ENCODE measurements around the gene TOPBP1. TPM values are rescaled to one million over a fixed set of nuclear protein-coding genes. Genes with fewer than 3 reads are reported as not detected.
"Not testable (repeated sequence)": the region's sequence is repeated elsewhere in the genome, so short reads cannot be mapped to it uniquely, and the experiment has no call there.

Gene TOPBP1
- total RNA-seq, 1 donor from 2014 or later, result 10.4 TPM

GRCh38 chr3:133670525-133670995 lies 8.8 kb upstream of the TOPBP1 start:
- Histone ChIP-seq H3K4me1 (peaks cover 14% of the 10 kb centered on the region), H3K9me3 (replicated peaks) (no peaks in the 10 kb centered on the region), H3K27me3 (ENCODE audit: low read depth) (peaks cover 30% of the 10 kb centered on the region), H3K27ac (replicated peaks) (no peak overlapping the region), H3K36me3 (no peaks in the 10 kb centered on the region), H3K4me3 (no peak overlapping the region)
- TF ChIP-seq CTCF (IDR thresholded peaks at IDR 0.05; ENCODE audit: borderline replicate concordance), result no peak
- no peak for DNase-seq
- intact Hi-C loops (cut with micrococcal nuclease), result no loop called here

GRCh38 chr3:133669949-133670524 lies 8.3 kb upstream of the TOPBP1 start:
- Histone ChIP-seq H3K36me3 (no peaks in the 10 kb centered on the region), H3K27me3 (ENCODE audit: low read depth) (peaks cover 25% of the 10 kb centered on the region), H3K4me3 (no peak overlapping the region), H3K9me3 (replicated peaks) (no peaks in the 10 kb centered on the region), H3K27ac (replicated peaks) (no peak overlapping the region), H3K4me1 (peaks cover 14% of the 10 kb centered on the region)
- no peak for DNase-seq
- intact Hi-C loops (cut with micrococcal nuclease), result loop anchor here (10.0 kb wide), 1 partner anchor 135 kb away; the partner anchor contains the start of gene SRPRB
- TF ChIP-seq CTCF (IDR thresholded peaks at IDR 0.05; ENCODE audit: borderline replicate concordance), result no peak

DNA sequence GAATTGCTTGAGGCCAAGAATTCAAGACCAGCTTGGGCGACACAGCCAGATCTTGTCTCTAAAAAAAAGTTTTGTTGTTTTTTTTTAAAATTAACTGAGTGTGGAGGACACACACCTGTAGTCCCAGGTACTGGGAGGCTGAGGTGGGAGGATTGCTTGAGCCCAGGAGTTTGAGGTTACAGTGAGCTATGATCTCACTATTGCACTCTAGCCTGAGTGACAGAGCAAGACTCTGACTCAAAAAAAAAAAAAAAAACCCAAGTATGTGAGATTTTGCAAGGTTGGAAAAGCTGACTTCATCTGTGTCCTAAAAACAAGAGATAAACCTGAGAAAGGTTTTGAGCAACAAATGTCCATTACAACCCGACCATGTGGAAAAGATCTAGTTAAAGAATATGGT lies 5.4 kb upstream of the TOPBP1 start:
- Histone ChIP-seq H3K36me3 (no peaks in the 10 kb centered on the region), H3K9me3 (replicated peaks) (no peaks in the 10 kb centered on the region), H3K4me3 (no peak overlapping the region), H3K4me1 (peaks cover 13% of the 10 kb centered on the region), H3K27ac (replicated peaks) (no peak overlapping the region), H3K27me3 (ENCODE audit: low read depth) (no peaks in the 10 kb centered on the region)
- no peak for TF ChIP-seq CTCF (IDR thresholded peaks at IDR 0.05; ENCODE audit: borderline replicate concordance)
- no peak for DNase-seq
- intact Hi-C loops (cut with micrococcal nuclease), result loop anchor here (10.0 kb wide), 1 partner anchor 138 kb away; the partner anchor contains the start of gene SRPRB

- not testable (repeated sequence) for DNase-seq
- intact Hi-C loops (cut with micrococcal nuclease), result loop anchor here (10.0 kb wide), 1 partner anchor 140 kb away; the partner anchor contains the start of gene SRPRB
These were observed 3.4 kb upstream of the TOPBP1 start for GRCh38 chr3:133665188-133665587.

DNA sequence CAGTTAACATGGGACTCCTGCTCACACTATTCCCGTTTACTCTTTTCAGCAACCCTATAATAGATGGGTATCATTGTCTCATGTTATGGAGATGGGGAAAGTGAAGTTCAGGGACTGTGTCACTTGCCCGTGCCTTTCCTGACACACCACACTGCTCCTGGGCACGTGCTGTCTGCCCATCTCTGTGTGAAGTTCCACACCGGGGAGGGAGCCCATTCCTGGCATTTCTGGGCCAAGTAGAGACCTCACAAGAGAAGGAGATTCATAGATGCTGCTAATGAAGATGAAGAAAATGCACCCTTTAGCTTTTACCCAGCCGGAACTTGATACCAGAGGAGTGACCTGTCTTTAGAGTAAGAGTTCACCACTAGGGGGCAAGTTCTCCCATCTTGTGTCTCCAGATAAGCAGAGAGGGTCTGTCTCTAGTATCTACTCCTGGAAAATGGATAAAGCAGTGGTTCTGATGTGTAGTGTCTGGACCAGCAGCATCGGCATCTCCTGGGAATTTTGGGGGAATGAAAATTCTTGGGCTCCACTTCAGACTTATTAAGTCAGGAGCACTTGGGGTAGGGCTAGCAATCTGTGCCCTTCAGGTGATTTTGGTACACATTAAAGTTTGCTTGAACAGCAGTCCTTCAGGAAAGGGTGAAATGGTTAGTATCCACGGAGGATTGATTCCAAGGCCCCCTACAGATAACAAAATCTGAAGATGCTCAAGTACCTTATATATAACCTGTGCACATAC lies 2.0 kb upstream of the TOPBP1 start:
- H3K9me3 ChIP-seq (replicated peaks), result no peaks in the 10 kb centered on the region
- no peak for DNase-seq
- TF ChIP-seq CTCF (IDR thresholded peaks at IDR 0.05; ENCODE audit: borderline replicate concordance), result peak; percentile 66
- no peak overlapping the region for H3K4me3 ChIP-seq
- H3K36me3 ChIP-seq, result peaks cover under 1% of the 10 kb centered on the region
- peaks cover 30% of the 10 kb centered on the region for H3K4me1 ChIP-seq
- intact Hi-C loops (cut with micrococcal nuclease), result loop anchor here (10.0 kb wide), 1 partner anchor 141 kb away; the partner anchor contains the start of gene SRPRB
- H3K27ac ChIP-seq (replicated peaks), result no peak overlapping the region
- no peaks in the 10 kb centered on the region for H3K27me3 ChIP-seq (ENCODE audit: low read depth)

More at GRCh38 chr3:133665188-133665587, 3.4 kb upstream of the TOPBP1 start:
- not testable (repeated sequence) for H3K27me3 ChIP-seq (ENCODE audit: low read depth); H3K27ac ChIP-seq (replicated peaks); H3K9me3 ChIP-seq (replicated peaks); H3K4me3 ChIP-seq; H3K36me3 ChIP-seq
- H3K4me1 ChIP-seq, result peaks cover 30% of the 10 kb centered on the region

DNA sequence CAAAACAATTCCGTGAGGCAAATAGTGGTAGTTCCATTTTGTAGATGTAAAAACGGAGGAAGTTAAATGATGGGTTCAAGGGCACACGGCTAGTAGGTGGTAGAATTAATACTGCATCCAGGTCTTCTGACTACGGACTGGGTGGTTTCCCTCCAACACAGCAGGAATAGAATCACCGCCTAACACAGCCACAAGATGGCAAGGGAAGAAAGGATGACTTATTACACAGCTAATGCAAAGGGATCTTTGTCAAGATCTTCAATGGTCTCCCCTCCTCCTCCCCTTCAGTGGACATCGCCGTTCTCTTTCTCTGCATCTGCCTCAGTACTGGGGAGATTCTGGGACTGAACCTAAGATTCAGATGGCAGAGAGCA lies 524 bp upstream of the TOPBP1 start:
- no peaks in the 10 kb centered on the region for H3K27me3 ChIP-seq (ENCODE audit: low read depth)
- H3K36me3 ChIP-seq, result peaks cover 16% of the 10 kb centered on the region
- H3K9me3 ChIP-seq (replicated peaks), result no peaks in the 10 kb centered on the region
- H3K4me3 ChIP-seq, result peak overlapping the region; percentile 85
- peak overlapping the region; percentile 84 for H3K27ac ChIP-seq (replicated peaks)
- H3K4me1 ChIP-seq, result peaks cover 27% of the 10 kb centered on the region
- DNase-seq, result no peak
- peak; percentile 20 for TF ChIP-seq CTCF (IDR thresholded peaks at IDR 0.05; ENCODE audit: borderline replicate concordance)
- intact Hi-C loops (cut with micrococcal nuclease), result loop anchor here (10.0 kb wide), 1 partner anchor 143 kb away; the partner anchor contains the start of gene SRPRB
